GM19351 (cell line): Measurements from ENCODE around the gene EQTN.
"Not testable (repeated sequence)": the region's sequence is repeated elsewhere in the genome, so short reads cannot be mapped to it uniquely, and the experiment has no call there.

Source experiments
- ATAC-seq: cut with Tn5 transposase; IDR thresholded peaks from one replicate; pipeline ENCODE4 v1.9.1; 2021; ENCODE audit warnings: mild to moderate bottlenecking, moderate library complexity; ENCODE audit not compliant: unreplicated experiment

Gene EQTN

GRCh38 chr9:27293996-27294395 lies 3.0 kb downstream of the EQTN start:
- ATAC-seq = no peak

- no peak for ATAC-seq
Observed at GRCh38 chr9:27292659-27293405, 4.1 kb downstream of the EQTN start.

GRCh38 chr9:27291292-27291691 lies 5.7 kb downstream of the EQTN start:
- no peak for ATAC-seq

- no peak for ATAC-seq
Observed at GRCh38 chr9:27282269-27282668, 14.7 kb downstream of the EQTN start.

- no peak for ATAC-seq
Observed at GRCh38 chr9:27280860-27281259, 16.1 kb downstream of the EQTN start.

- no peak for ATAC-seq
Observed at GRCh38 chr9:27280249-27280648, 16.7 kb downstream of the EQTN start.

GRCh38 chr9:27279611-27280010 lies 17.3 kb downstream of the EQTN start:
- ATAC-seq = no peak

- ATAC-seq = no peak
Observed at GRCh38 chr9:27278374-27278773, 18.6 kb downstream of the EQTN start.

- ATAC-seq = peak; percentile 65
Observed at GRCh38 chr9:27276193-27277030, 20.5 kb downstream of the EQTN start.

GRCh38 chr9:27273186-27273585 lies 23.8 kb downstream of the EQTN start:
- no peak for ATAC-seq

- ATAC-seq = no peak
Observed at GRCh38 chr9:27272103-27272502, 24.8 kb downstream of the EQTN start.

- ATAC-seq = no peak
Observed at GRCh38 chr9:27261517-27262211, 35.3 kb downstream of the EQTN start.

GRCh38 chr9:27260789-27261516 lies 36.0 kb downstream of the EQTN start:
- no peak for ATAC-seq

- no peak for ATAC-seq
Observed at GRCh38 chr9:27258662-27259061, 38.3 kb downstream of the EQTN start.

- no peak for ATAC-seq
Observed at GRCh38 chr9:27248702-27249101, 48.2 kb downstream of the EQTN start.

GRCh38 chr9:27247756-27248155 lies 49.2 kb downstream of the EQTN start:
- ATAC-seq = peak; percentile 96

- not testable (repeated sequence) for ATAC-seq
Observed at GRCh38 chr9:27239648-27240047, 57.3 kb downstream of the EQTN start.
